Transverse colon (tissue), 4 donors: ENCODE results near the gene PROZ.

ENCODE experiments used
- EP300 ChIP-seq: sonication (generic); formaldehyde crosslinking; IDR thresholded peaks from one replicate; pipeline ENCODE4 v1.6.1; 2017; ENCODE audit warnings: antibody characterized with exemption, low read depth
- POLR2A ChIP-seq: fragments of 450-650 bp; IDR thresholded peaks from one replicate; pipeline ENCODE4 v1.6.1; 2016; ENCODE audit warnings: antibody characterized with exemption, mild to moderate bottlenecking, moderate library complexity
- POLR2AphosphoS5 ChIP-seq, 3 donors: sonication (generic); formaldehyde crosslinking; IDR thresholded peaks; one replicate each; pipeline ENCODE4 v1.6.1; 2016; ENCODE audit warnings: antibody characterized with exemption in 3 of 3
- TF ChIP-seq, protein P1 (sequence below), 5 experiments: fragments of 200-600 bp in 3 of 5; fragments of 450-650 bp in 2 of 5; sonication (generic) in 3 of 5; IDR thresholded peaks; 1 replicate in 2 of 5; 2 replicates in 3 of 5; pipeline ENCODE4 v1.5.1; 2016 to 2017; ENCODE audit warnings: antibody characterized with exemption in 5 of 5, inconsistent platforms in 3 of 5, mild to moderate bottlenecking in 2 of 5, moderate library complexity in 1 of 5

DNA sequence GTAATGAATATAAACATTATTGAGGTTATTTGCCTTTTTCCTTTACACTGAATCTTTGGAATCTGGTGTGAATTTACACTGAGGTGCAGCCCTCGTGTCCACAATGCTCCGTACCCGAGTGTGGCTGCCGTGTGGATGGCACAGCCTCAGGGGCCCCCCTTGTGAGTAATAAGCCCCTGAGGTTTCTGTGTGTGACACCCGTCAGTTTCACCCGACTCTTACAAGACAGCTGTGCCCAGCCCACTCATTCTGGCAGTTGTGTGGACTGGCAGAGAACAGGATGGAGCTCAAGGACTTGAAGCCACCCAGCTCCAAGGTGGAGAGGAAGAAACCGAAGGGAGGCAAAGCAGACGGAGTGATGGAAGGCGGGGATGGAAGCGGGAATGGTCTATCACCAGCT is 7.8 kb downstream of the PROZ start:
- TF ChIP-seq, protein P1, sequence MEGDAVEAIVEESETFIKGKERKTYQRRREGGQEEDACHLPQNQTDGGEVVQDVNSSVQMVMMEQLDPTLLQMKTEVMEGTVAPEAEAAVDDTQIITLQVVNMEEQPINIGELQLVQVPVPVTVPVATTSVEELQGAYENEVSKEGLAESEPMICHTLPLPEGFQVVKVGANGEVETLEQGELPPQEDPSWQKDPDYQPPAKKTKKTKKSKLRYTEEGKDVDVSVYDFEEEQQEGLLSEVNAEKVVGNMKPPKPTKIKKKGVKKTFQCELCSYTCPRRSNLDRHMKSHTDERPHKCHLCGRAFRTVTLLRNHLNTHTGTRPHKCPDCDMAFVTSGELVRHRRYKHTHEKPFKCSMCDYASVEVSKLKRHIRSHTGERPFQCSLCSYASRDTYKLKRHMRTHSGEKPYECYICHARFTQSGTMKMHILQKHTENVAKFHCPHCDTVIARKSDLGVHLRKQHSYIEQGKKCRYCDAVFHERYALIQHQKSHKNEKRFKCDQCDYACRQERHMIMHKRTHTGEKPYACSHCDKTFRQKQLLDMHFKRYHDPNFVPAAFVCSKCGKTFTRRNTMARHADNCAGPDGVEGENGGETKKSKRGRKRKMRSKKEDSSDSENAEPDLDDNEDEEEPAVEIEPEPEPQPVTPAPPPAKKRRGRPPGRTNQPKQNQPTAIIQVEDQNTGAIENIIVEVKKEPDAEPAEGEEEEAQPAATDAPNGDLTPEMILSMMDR (IDR thresholded peaks at IDR 0.05): no peak
- TF ChIP-seq POLR2A: no peak
- no peak for TF ChIP-seq POLR2AphosphoS5 (IDR thresholded peaks at IDR 0.05)
- TF ChIP-seq EP300: no peak
